H9 (cell line): Measurements from ENCODE around the gene NIM1K. TPM values are rescaled to one million over a fixed set of nuclear protein-coding genes. Genes with fewer than 3 reads are reported as not detected.

Experiments used
- DNase-seq: peaks from one replicate; pipeline ENCODE4 v3.0.0-alpha.2; 2017
- H2AFZ ChIP-seq: one replicate; pipeline ENCODE4 v1.6.1; 2013; ENCODE audit warnings: mild to moderate bottlenecking, low read length, control low read depth, moderate library complexity
- H2AK5ac ChIP-seq: 2 replicates; pipeline ENCODE4 v1.6.1; 2013; ENCODE audit warnings: low read length, control low read depth, mixed read lengths; ENCODE audit not compliant: insufficient read length
- H2BK120ac ChIP-seq: one replicate; pipeline ENCODE4 v1.6.1; 2013; ENCODE audit warnings: low read depth, mild to moderate bottlenecking, low read length, control low read depth, inconsistent platforms; ENCODE audit not compliant: poor library complexity, severe bottlenecking
- H2BK12ac ChIP-seq: 2 replicates; pipeline ENCODE4 v1.6.1; 2013; ENCODE audit warnings: low read length, control low read depth, mixed read lengths, low read depth; ENCODE audit not compliant: insufficient read length
- H2BK15ac ChIP-seq: 2 replicates; pipeline ENCODE4 v1.6.1; 2013; ENCODE audit warnings: low read depth, low read length, control low read depth
- H2BK20ac ChIP-seq: one replicate; pipeline ENCODE4 v1.6.1; 2013; ENCODE audit warnings: low read depth, mild to moderate bottlenecking, low read length, control low read depth, inconsistent platforms; ENCODE audit not compliant: poor library complexity, severe bottlenecking
- H2BK5ac ChIP-seq: 2 replicates; pipeline ENCODE4 v1.6.1; 2013; ENCODE audit warnings: low read length, control low read depth, mixed read lengths; ENCODE audit not compliant: insufficient read length
- H3K14ac ChIP-seq: 2 replicates; pipeline ENCODE4 v1.6.1; 2013; ENCODE audit warnings: low read length, control low read depth; ENCODE audit not compliant: insufficient read depth
- H3K18ac ChIP-seq: 2 replicates; pipeline ENCODE4 v1.6.1; 2013; ENCODE audit warnings: low read depth, mild to moderate bottlenecking, mixed read lengths, low read length, control low read depth; ENCODE audit not compliant: insufficient read length
- H3K23ac ChIP-seq: 2 replicates; pipeline ENCODE4 v1.6.1; 2013; ENCODE audit warnings: low read length, control low read depth, mixed read lengths, low read depth; ENCODE audit not compliant: insufficient read length
- H3K23me2 ChIP-seq: 2 replicates; pipeline ENCODE4 v1.6.1; 2013; ENCODE audit warnings: low read depth, mild to moderate bottlenecking, mixed read lengths, low read length, control low read depth; ENCODE audit not compliant: insufficient read length, poor library complexity, severe bottlenecking
- H3K27ac ChIP-seq: 2 replicates; pipeline ENCODE4 v1.5.1; 2013; ENCODE audit warnings: low read length, control low read depth, mixed read lengths, low read depth; ENCODE audit not compliant: insufficient read length
- H3K27me3 ChIP-seq: 2 replicates; pipeline ENCODE4 v1.6.1; 2013; ENCODE audit warnings: low read length, control low read depth, inconsistent platforms; ENCODE audit not compliant: insufficient read depth
- H3K4ac ChIP-seq: 2 replicates; pipeline ENCODE4 v1.6.1; 2013; ENCODE audit warnings: low read depth, mild to moderate bottlenecking, control low read depth, inconsistent platforms, low read length, moderate library complexity
- H3K4me1 ChIP-seq: 2 replicates; pipeline ENCODE4 v1.6.1; 2013; ENCODE audit warnings: low read length, control low read depth, inconsistent platforms; ENCODE audit not compliant: insufficient read depth
- H3K4me2 ChIP-seq: 2 replicates; pipeline ENCODE4 v1.6.1; 2013; ENCODE audit warnings: low read length, control low read depth, mixed read lengths; ENCODE audit not compliant: insufficient read length, insufficient read depth
- H3K56ac ChIP-seq: 2 replicates; pipeline ENCODE4 v1.6.1; 2013; ENCODE audit warnings: low read depth, mild to moderate bottlenecking, mixed read lengths, low read length, control low read depth; ENCODE audit not compliant: insufficient read length
- H3K79me1 ChIP-seq: 2 replicates; pipeline ENCODE4 v1.6.1; 2013; ENCODE audit warnings: low read depth, mild to moderate bottlenecking, moderate library complexity, low read length, control low read depth, inconsistent platforms; ENCODE audit not compliant: insufficient read depth, poor library complexity, severe bottlenecking
- H3K79me2 ChIP-seq: 2 replicates; pipeline ENCODE4 v1.6.1; 2013; ENCODE audit warnings: low read length, control low read depth, inconsistent platforms; ENCODE audit not compliant: insufficient read depth
- H3K9ac ChIP-seq: 2 replicates; pipeline ENCODE4 v1.6.1; 2013; ENCODE audit warnings: low read length, control low read depth, mixed read lengths; ENCODE audit not compliant: insufficient read length; ENCODE audit errors: extremely low read depth
- H3K9me3 ChIP-seq: one replicate; pipeline ENCODE4 v1.6.1; 2013; ENCODE audit warnings: low read depth, low read length, inconsistent platforms; ENCODE audit not compliant: control insufficient read depth
- H3T11ph ChIP-seq: one replicate; pipeline ENCODE4 v1.6.1; 2013; ENCODE audit warnings: mild to moderate bottlenecking, low read length, control low read depth, inconsistent platforms
- H4K20me1 ChIP-seq: one replicate; pipeline ENCODE4 v1.6.1; 2013; ENCODE audit not compliant: control insufficient read depth, insufficient read length, insufficient read depth
- H4K5ac ChIP-seq: 2 replicates; pipeline ENCODE4 v1.6.1; 2013; ENCODE audit warnings: low read depth, mild to moderate bottlenecking, mixed read lengths, low read length, control low read depth; ENCODE audit not compliant: insufficient read length
- H4K8ac ChIP-seq: replicated peaks from 2 replicates; pipeline ENCODE4 v1.6.1; 2013; ENCODE audit warnings: low read length, control low read depth, mixed read lengths, low read depth; ENCODE audit not compliant: insufficient read length
- H4K91ac ChIP-seq: 2 replicates; pipeline ENCODE4 v1.6.1; 2013; ENCODE audit warnings: low read depth, mild to moderate bottlenecking, moderate library complexity, mixed read lengths, low read length, control low read depth; ENCODE audit not compliant: insufficient read length
- H3K27ac Mint-ChIP-seq, 3 experiments: 2 replicates in 2 of 3; 3 replicates in 1 of 3; pipeline ENCODE4 v1.8.0; 2020 to 2021; ENCODE audit warnings: mixed read lengths in 3 of 3, mild to moderate bottlenecking in 1 of 3, moderate library complexity in 1 of 3
- H3K27me3 Mint-ChIP-seq: 2 replicates; pipeline ENCODE4 v1.8.0; 2021; ENCODE audit warnings: low read depth, mild to moderate bottlenecking, moderate library complexity, mixed read lengths
- H3K36me3 Mint-ChIP-seq, 3 experiments: 2 replicates in 2 of 3; 3 replicates in 1 of 3; pipeline ENCODE4 v1.8.0; 2020 to 2021; ENCODE audit warnings: low read depth in 3 of 3, mixed read lengths in 3 of 3; ENCODE audit not compliant: insufficient read depth in 1 of 3
- H3K4me1 Mint-ChIP-seq, 2 experiments: 2 replicates each; pipeline ENCODE4 v1.8.0; 2020; ENCODE audit warnings: mixed read lengths in 2 of 2
- H3K4me3 Mint-ChIP-seq, 2 experiments: 2 replicates in 1 of 2; 3 replicates in 1 of 2; pipeline ENCODE4 v1.8.0; 2020 to 2021; ENCODE audit warnings: mild to moderate bottlenecking in 2 of 2, mixed read lengths in 2 of 2, moderate library complexity in 1 of 2
- H3K9me3 Mint-ChIP-seq, 2 experiments: 2 replicates in 1 of 2; 3 replicates in 1 of 2; pipeline ENCODE4 v1.8.0; 2020; ENCODE audit warnings: mild to moderate bottlenecking in 2 of 2, mixed read lengths in 2 of 2, moderate library complexity in 1 of 2
- WGBS: extraction: QIAGEN DNeasy Blood & Tissue Kit; methylation state at CpG from one replicate; pipeline ENCODE4 v1.1.7; 2013; ENCODE audit warnings: missing lambda C conversion rate, low lambda C conversion rate, mixed read lengths; ENCODE audit not compliant: insufficient read length; ENCODE audit errors: extremely low coverage; 5-methylcytosine and 5-hydroxymethylcytosine counted together
- total RNA-seq: library from RNA; stranded (reverse); gene quantifications from 2 replicates; pipeline ENCODE4 v1.2.1, GENCODE V29; 2021
- TF ChIP-seq, protein P1 (sequence below): fragments of 200-600 bp; sonication (generic); conservative IDR thresholded peaks from 3 replicates; pipeline ENCODE4 v1.8.0; 2021; ENCODE audit warnings: antibody characterized with exemption, mild to moderate bottlenecking

Gene NIM1K
- total RNA-seq, 1 experiment from 2014 or later, result 0.07 TPM

DNA sequence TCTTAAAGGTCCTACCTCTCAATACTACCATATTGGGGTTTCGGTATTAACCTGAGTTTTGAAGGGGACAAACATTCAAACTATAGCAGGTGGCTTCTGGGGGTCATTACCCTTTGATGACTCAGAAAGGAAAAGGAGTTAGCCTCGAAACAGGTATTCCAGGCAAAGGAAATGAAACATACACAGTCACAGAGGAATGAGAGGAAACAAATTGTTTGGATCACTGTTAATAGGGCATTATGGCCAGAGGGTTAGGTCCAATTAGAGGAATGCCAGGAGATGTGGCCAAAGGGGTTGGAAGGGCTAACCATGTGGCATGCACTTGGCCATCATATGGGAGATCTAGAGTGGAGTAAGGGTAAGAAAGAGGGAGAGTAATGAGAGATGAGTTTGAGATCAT is 23.9 kb upstream of the NIM1K start:
- TF ChIP-seq, protein P1, sequence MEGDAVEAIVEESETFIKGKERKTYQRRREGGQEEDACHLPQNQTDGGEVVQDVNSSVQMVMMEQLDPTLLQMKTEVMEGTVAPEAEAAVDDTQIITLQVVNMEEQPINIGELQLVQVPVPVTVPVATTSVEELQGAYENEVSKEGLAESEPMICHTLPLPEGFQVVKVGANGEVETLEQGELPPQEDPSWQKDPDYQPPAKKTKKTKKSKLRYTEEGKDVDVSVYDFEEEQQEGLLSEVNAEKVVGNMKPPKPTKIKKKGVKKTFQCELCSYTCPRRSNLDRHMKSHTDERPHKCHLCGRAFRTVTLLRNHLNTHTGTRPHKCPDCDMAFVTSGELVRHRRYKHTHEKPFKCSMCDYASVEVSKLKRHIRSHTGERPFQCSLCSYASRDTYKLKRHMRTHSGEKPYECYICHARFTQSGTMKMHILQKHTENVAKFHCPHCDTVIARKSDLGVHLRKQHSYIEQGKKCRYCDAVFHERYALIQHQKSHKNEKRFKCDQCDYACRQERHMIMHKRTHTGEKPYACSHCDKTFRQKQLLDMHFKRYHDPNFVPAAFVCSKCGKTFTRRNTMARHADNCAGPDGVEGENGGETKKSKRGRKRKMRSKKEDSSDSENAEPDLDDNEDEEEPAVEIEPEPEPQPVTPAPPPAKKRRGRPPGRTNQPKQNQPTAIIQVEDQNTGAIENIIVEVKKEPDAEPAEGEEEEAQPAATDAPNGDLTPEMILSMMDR, result no peak
- Histone ChIP-seq H4K5ac (no peak overlapping the region), H3K14ac (no peak overlapping the region), H3K79me2 (no peaks in the 10 kb centered on the region), H2BK15ac (no peak overlapping the region), H3K27me3 (no peaks in the 10 kb centered on the region), H3K23ac (no peak overlapping the region), H3K4ac (no peak overlapping the region), H2BK12ac (no peak overlapping the region), H3K79me1 (no peaks in the 10 kb centered on the region), H4K91ac (no peak overlapping the region), H3K27ac (no peak overlapping the region), H2BK5ac (no peak overlapping the region), H3K23me2 (no peaks in the 10 kb centered on the region), H3K56ac (no peak overlapping the region), H3K4me1 (no peaks in the 10 kb centered on the region), H3K4me2 (no peak overlapping the region), H3T11ph (no peak overlapping the region), H4K20me1 (no peaks in the 10 kb centered on the region), H2BK20ac (no peak overlapping the region), H2AK5ac (no peak overlapping the region), H4K8ac (no peak overlapping the region), H2AFZ (no peak overlapping the region), H3K18ac (no peak overlapping the region), H2BK120ac (no peak overlapping the region), H3K9ac (no peak overlapping the region), H3K9me3 (no peaks in the 10 kb centered on the region)
- Mint-ChIP-seq H3K4me3 (no peak overlapping the region), H3K27me3 (no peaks in the 10 kb centered on the region), H3K9me3 (no peaks in the 10 kb centered on the region), H3K36me3 (peaks cover 23 to 59% (median 38%) of the 10 kb centered on the region in 3 experiments), H3K4me1 (peaks cover 7% of the 10 kb centered on the region in 2 experiments), H3K27ac (peak overlapping the region in 2 of 3 experiments; percentile 8 to 34; a peak in 3 of 7 replicates)
- DNase-seq, result no peak
- no CpG with 5 or more reads among the region's 2 CpGs for WGBS
